H9 (cell line): ENCODE measurements around the gene B4GALNT2. TPM values are rescaled to one million over a fixed set of nuclear protein-coding genes. Genes with fewer than 3 reads are reported as not detected.

Experiments
- DNase-seq: peaks from one replicate; pipeline ENCODE4 v3.0.0-alpha.2; 2017
- H2AFZ ChIP-seq: one replicate; pipeline ENCODE4 v1.6.1; 2013; ENCODE audit warnings: mild to moderate bottlenecking, low read length, control low read depth, moderate library complexity
- H2AK5ac ChIP-seq: 2 replicates; pipeline ENCODE4 v1.6.1; 2013; ENCODE audit warnings: low read length, control low read depth, mixed read lengths; ENCODE audit not compliant: insufficient read length
- H2BK120ac ChIP-seq: one replicate; pipeline ENCODE4 v1.6.1; 2013; ENCODE audit warnings: low read depth, mild to moderate bottlenecking, low read length, control low read depth, inconsistent platforms; ENCODE audit not compliant: poor library complexity, severe bottlenecking
- H2BK12ac ChIP-seq: 2 replicates; pipeline ENCODE4 v1.6.1; 2013; ENCODE audit warnings: low read length, control low read depth, mixed read lengths, low read depth; ENCODE audit not compliant: insufficient read length
- H2BK15ac ChIP-seq: 2 replicates; pipeline ENCODE4 v1.6.1; 2013; ENCODE audit warnings: low read depth, low read length, control low read depth
- H2BK20ac ChIP-seq: one replicate; pipeline ENCODE4 v1.6.1; 2013; ENCODE audit warnings: low read depth, mild to moderate bottlenecking, low read length, control low read depth, inconsistent platforms; ENCODE audit not compliant: poor library complexity, severe bottlenecking
- H2BK5ac ChIP-seq: 2 replicates; pipeline ENCODE4 v1.6.1; 2013; ENCODE audit warnings: low read length, control low read depth, mixed read lengths; ENCODE audit not compliant: insufficient read length
- H3K14ac ChIP-seq: 2 replicates; pipeline ENCODE4 v1.6.1; 2013; ENCODE audit warnings: low read length, control low read depth; ENCODE audit not compliant: insufficient read depth
- H3K18ac ChIP-seq: 2 replicates; pipeline ENCODE4 v1.6.1; 2013; ENCODE audit warnings: low read depth, mild to moderate bottlenecking, mixed read lengths, low read length, control low read depth; ENCODE audit not compliant: insufficient read length
- H3K23ac ChIP-seq: 2 replicates; pipeline ENCODE4 v1.6.1; 2013; ENCODE audit warnings: low read length, control low read depth, mixed read lengths, low read depth; ENCODE audit not compliant: insufficient read length
- H3K23me2 ChIP-seq: 2 replicates; pipeline ENCODE4 v1.6.1; 2013; ENCODE audit warnings: low read depth, mild to moderate bottlenecking, mixed read lengths, low read length, control low read depth; ENCODE audit not compliant: insufficient read length, poor library complexity, severe bottlenecking
- H3K27ac ChIP-seq: 2 replicates; pipeline ENCODE4 v1.5.1; 2013; ENCODE audit warnings: low read length, control low read depth, mixed read lengths, low read depth; ENCODE audit not compliant: insufficient read length
- H3K27me3 ChIP-seq: 2 replicates; pipeline ENCODE4 v1.6.1; 2013; ENCODE audit warnings: low read length, control low read depth, inconsistent platforms; ENCODE audit not compliant: insufficient read depth
- H3K4ac ChIP-seq: 2 replicates; pipeline ENCODE4 v1.6.1; 2013; ENCODE audit warnings: low read depth, mild to moderate bottlenecking, control low read depth, inconsistent platforms, low read length, moderate library complexity
- H3K4me1 ChIP-seq: 2 replicates; pipeline ENCODE4 v1.6.1; 2013; ENCODE audit warnings: low read length, control low read depth, inconsistent platforms; ENCODE audit not compliant: insufficient read depth
- H3K4me2 ChIP-seq: 2 replicates; pipeline ENCODE4 v1.6.1; 2013; ENCODE audit warnings: low read length, control low read depth, mixed read lengths; ENCODE audit not compliant: insufficient read length, insufficient read depth
- H3K56ac ChIP-seq: 2 replicates; pipeline ENCODE4 v1.6.1; 2013; ENCODE audit warnings: low read depth, mild to moderate bottlenecking, mixed read lengths, low read length, control low read depth; ENCODE audit not compliant: insufficient read length
- H3K79me1 ChIP-seq: 2 replicates; pipeline ENCODE4 v1.6.1; 2013; ENCODE audit warnings: low read depth, mild to moderate bottlenecking, moderate library complexity, low read length, control low read depth, inconsistent platforms; ENCODE audit not compliant: insufficient read depth, poor library complexity, severe bottlenecking
- H3K79me2 ChIP-seq: 2 replicates; pipeline ENCODE4 v1.6.1; 2013; ENCODE audit warnings: low read length, control low read depth, inconsistent platforms; ENCODE audit not compliant: insufficient read depth
- H3K9ac ChIP-seq: 2 replicates; pipeline ENCODE4 v1.6.1; 2013; ENCODE audit warnings: low read length, control low read depth, mixed read lengths; ENCODE audit not compliant: insufficient read length; ENCODE audit errors: extremely low read depth
- H3K9me3 ChIP-seq: one replicate; pipeline ENCODE4 v1.6.1; 2013; ENCODE audit warnings: low read depth, low read length, inconsistent platforms; ENCODE audit not compliant: control insufficient read depth
- H3T11ph ChIP-seq: one replicate; pipeline ENCODE4 v1.6.1; 2013; ENCODE audit warnings: mild to moderate bottlenecking, low read length, control low read depth, inconsistent platforms
- H4K20me1 ChIP-seq: one replicate; pipeline ENCODE4 v1.6.1; 2013; ENCODE audit not compliant: control insufficient read depth, insufficient read length, insufficient read depth
- H4K5ac ChIP-seq: 2 replicates; pipeline ENCODE4 v1.6.1; 2013; ENCODE audit warnings: low read depth, mild to moderate bottlenecking, mixed read lengths, low read length, control low read depth; ENCODE audit not compliant: insufficient read length
- H4K8ac ChIP-seq: replicated peaks from 2 replicates; pipeline ENCODE4 v1.6.1; 2013; ENCODE audit warnings: low read length, control low read depth, mixed read lengths, low read depth; ENCODE audit not compliant: insufficient read length
- H4K91ac ChIP-seq: 2 replicates; pipeline ENCODE4 v1.6.1; 2013; ENCODE audit warnings: low read depth, mild to moderate bottlenecking, moderate library complexity, mixed read lengths, low read length, control low read depth; ENCODE audit not compliant: insufficient read length
- H3K27ac Mint-ChIP-seq, 3 experiments: 2 replicates in 2 of 3; 3 replicates in 1 of 3; pipeline ENCODE4 v1.8.0; 2020 to 2021; ENCODE audit warnings: mixed read lengths in 3 of 3, mild to moderate bottlenecking in 1 of 3, moderate library complexity in 1 of 3
- H3K27me3 Mint-ChIP-seq: 2 replicates; pipeline ENCODE4 v1.8.0; 2021; ENCODE audit warnings: low read depth, mild to moderate bottlenecking, moderate library complexity, mixed read lengths
- H3K36me3 Mint-ChIP-seq, 3 experiments: 2 replicates in 2 of 3; 3 replicates in 1 of 3; pipeline ENCODE4 v1.8.0; 2020 to 2021; ENCODE audit warnings: low read depth in 3 of 3, mixed read lengths in 3 of 3; ENCODE audit not compliant: insufficient read depth in 1 of 3
- H3K4me1 Mint-ChIP-seq, 2 experiments: 2 replicates each; pipeline ENCODE4 v1.8.0; 2020; ENCODE audit warnings: mixed read lengths in 2 of 2
- H3K4me3 Mint-ChIP-seq, 2 experiments: 2 replicates in 1 of 2; 3 replicates in 1 of 2; pipeline ENCODE4 v1.8.0; 2020 to 2021; ENCODE audit warnings: mild to moderate bottlenecking in 2 of 2, mixed read lengths in 2 of 2, moderate library complexity in 1 of 2
- H3K9me3 Mint-ChIP-seq, 2 experiments: 2 replicates in 1 of 2; 3 replicates in 1 of 2; pipeline ENCODE4 v1.8.0; 2020; ENCODE audit warnings: mild to moderate bottlenecking in 2 of 2, mixed read lengths in 2 of 2, moderate library complexity in 1 of 2
- WGBS: extraction: QIAGEN DNeasy Blood & Tissue Kit; methylation state at CpG from one replicate; pipeline ENCODE4 v1.1.7; 2013; ENCODE audit warnings: missing lambda C conversion rate, low lambda C conversion rate, mixed read lengths; ENCODE audit not compliant: insufficient read length; ENCODE audit errors: extremely low coverage; 5-methylcytosine and 5-hydroxymethylcytosine counted together
- total RNA-seq: library from RNA; stranded (reverse); gene quantifications from 2 replicates; pipeline ENCODE4 v1.2.1, GENCODE V29; 2021
- TF ChIP-seq, protein P1 (sequence below): fragments of 200-600 bp; sonication (generic); conservative IDR thresholded peaks from 3 replicates; pipeline ENCODE4 v1.8.0; 2021; ENCODE audit warnings: antibody characterized with exemption, mild to moderate bottlenecking

The B4GALNT2 gene
- total RNA-seq, 1 experiment from 2014 or later: not detected

DNA sequence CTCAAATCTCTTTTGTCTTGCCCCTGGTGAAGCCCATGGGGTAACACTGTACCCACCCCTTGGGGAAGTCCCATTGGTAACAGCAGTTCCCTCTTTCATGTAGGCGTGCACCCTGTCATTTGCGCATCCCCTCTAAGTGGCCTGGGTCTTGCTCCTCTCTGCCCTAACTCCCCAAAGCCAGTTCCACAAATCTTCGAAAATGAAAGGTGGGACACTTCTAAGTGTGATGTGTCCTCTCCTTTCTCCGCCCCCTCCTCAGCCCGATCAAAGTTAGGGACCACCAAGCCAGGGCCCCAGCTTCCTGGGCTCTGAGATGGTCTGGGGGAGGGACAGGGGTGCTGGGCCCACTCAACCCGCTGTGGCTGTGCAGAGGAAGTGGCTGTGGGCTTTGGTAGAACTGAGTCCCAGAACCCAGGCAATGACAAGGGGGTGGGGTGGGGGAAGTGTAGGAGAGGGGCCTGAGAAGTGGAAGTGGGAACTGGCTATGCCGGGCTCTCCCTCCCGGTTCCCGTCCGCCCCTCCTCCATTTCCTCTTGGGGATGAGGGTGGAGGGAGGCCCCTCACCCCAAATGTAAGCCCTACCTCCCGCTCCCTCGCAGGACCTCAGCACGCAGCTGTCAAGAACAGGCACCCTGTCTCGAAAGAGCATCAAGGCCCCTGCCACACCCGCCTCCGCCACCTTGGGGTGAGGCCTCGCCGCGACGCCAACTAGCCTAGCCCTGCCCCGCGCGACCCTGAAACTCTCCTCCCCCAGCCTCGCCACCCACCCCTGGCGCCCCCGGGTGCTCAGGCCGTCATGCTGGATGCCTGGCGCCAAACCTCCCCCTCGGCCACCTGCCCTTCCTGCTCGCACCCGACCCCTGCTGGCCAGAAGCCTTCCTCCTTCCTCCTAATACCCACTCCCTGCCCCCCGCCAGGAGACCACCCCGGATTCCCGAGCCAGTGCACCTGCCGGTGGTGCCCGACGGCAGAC lies 86.7 kb downstream of the B4GALNT2 start:
- no peak overlapping the region for H3K27ac Mint-ChIP-seq
- H3K4me1 Mint-ChIP-seq: peaks cover 24 to 25% of the 10 kb centered on the region in 2 experiments
- Histone ChIP-seq H3K14ac (no peak overlapping the region), H2AFZ (no peak overlapping the region), H3K9ac (no peak overlapping the region), H3K23me2 (peaks cover 2% of the 10 kb centered on the region), H3K4ac (no peak overlapping the region), H3K27me3 (no peaks in the 10 kb centered on the region; the same call in 1 of the 2 replicates), H3K23ac (no peak overlapping the region), H2BK20ac (no peak overlapping the region), H4K8ac (no peak overlapping the region), H2AK5ac (no peak overlapping the region), H2BK12ac (no peak overlapping the region), H2BK15ac (no peak overlapping the region), H4K91ac (no peak overlapping the region), H4K5ac (no peak overlapping the region), H3K4me2 (no peak overlapping the region), H3K79me2 (no peaks in the 10 kb centered on the region), H3K9me3 (no peaks in the 10 kb centered on the region), H3K27ac (no peak overlapping the region), H3K79me1 (no peaks in the 10 kb centered on the region), H2BK120ac (no peak overlapping the region), H3K4me1 (0 out of 2 replicates have a peak, but pooled peaks cover 2% of the 10 kb centered on the region), H3T11ph (no peak overlapping the region), H3K56ac (no peak overlapping the region), H2BK5ac (no peak overlapping the region), H3K18ac (no peak overlapping the region), H4K20me1 (no peaks in the 10 kb centered on the region)
- peaks cover 40% of the 10 kb centered on the region for H3K27me3 Mint-ChIP-seq
- H3K4me3 Mint-ChIP-seq: 0 out of 5 replicates have a peak overlapping the region, but pooled peaks of 1 of the 2 experiments have one; percentile 13
- peak; percentile 73 for DNase-seq
- no peaks in the 10 kb centered on the region for H3K9me3 Mint-ChIP-seq
- TF ChIP-seq, protein P1, sequence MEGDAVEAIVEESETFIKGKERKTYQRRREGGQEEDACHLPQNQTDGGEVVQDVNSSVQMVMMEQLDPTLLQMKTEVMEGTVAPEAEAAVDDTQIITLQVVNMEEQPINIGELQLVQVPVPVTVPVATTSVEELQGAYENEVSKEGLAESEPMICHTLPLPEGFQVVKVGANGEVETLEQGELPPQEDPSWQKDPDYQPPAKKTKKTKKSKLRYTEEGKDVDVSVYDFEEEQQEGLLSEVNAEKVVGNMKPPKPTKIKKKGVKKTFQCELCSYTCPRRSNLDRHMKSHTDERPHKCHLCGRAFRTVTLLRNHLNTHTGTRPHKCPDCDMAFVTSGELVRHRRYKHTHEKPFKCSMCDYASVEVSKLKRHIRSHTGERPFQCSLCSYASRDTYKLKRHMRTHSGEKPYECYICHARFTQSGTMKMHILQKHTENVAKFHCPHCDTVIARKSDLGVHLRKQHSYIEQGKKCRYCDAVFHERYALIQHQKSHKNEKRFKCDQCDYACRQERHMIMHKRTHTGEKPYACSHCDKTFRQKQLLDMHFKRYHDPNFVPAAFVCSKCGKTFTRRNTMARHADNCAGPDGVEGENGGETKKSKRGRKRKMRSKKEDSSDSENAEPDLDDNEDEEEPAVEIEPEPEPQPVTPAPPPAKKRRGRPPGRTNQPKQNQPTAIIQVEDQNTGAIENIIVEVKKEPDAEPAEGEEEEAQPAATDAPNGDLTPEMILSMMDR: peak; percentile 55
- no peaks in the 10 kb centered on the region; a peak in 1 of 7 replicates for H3K36me3 Mint-ChIP-seq
- WGBS: no CpG with 5 or more reads among the region's 37 CpGs
